ENCODE results near the gene PI4KA.
"Not testable (repeated sequence)": the region's sequence is repeated elsewhere in the genome, so short reads cannot be mapped to it uniquely, and the experiment has no call there.

The PI4KA gene

DNA sequence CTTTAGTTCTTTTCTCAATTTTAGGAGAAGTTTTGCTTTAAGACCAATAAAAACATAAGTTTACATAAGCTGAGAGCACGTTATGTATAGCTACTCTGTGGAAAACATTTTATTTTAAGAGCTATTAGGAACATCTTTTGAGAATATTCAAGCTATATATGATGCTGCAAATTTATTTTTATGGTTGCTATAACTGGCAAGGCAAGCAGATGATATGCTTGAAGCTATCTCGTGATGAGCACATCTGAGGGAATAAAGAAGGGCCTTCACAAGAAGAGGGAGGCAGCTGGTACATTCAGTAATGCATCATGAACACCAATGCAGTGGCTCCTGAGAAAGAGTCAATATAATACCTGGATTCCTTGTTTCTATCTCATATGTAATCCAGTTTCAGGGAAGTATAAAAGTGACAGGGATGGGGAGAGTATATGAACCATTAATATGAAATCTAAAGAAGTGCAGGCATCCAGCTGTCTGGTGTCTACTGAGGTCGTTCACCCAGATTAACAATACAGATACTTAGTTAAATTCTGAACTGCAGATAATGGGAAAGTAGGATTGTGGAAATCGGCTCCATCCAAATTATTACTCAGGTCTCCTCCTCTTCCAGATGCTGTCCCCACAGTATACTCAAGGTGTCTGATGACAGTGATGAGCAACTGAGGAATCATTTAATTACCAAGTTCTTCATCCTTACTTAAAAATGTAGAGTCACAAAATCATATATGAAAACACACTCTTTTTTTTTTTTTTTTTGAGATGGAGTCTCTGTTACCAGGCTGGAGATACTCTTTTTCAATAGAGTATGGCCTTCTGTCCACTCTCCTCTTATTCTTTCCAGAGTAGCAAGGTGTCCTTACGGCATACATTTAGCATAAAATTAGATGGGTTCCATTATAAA is 185.1 kb downstream of the PI4KA start:
- no peak overlapping the region for H3K4me3 ChIP-seq (ENCODE audit: low read length)
- TF ChIP-seq ZNF274 (IDR thresholded peaks at IDR 0.05; ENCODE audit: low read depth, low read length) = no peak

DNA sequence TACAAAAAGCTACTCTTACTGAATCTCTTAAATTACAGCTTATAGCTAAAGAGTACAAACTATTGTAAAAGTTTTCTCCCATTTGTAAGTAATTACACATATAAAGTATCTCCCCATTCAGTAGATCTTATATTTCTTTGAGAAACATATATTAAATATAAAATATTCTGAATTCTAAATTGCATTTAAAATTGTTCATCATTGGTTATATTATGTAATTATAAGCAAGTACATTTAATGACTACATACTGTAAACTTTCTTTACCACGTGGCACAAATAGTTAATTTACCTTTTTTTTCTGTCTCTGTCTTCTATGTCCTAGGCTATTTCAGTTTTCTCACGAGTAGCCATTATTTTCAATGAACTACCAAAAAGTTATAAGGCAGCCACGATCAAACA is 185.9 kb downstream of the PI4KA start:
- no peak overlapping the region for H3K4me3 ChIP-seq (ENCODE audit: low read length)
- TF ChIP-seq ZNF274 (IDR thresholded peaks at IDR 0.05; ENCODE audit: low read depth, low read length) = no peak

DNA sequence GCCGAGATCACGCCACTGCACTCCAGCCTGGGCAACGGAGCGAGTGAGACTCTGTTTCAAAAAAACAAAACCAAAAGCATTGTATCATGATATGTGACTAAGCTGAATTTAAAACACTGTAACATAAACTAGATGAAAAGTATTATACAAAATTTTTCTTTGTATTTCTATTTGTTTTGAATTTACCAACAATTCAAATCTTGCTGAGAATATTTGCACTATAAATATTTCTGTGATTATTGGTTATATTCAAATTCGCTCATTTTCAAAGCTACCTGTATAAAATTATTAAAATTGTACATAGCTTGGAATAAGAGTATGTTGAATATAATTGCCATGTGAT is 186.6 kb downstream of the PI4KA start:
- H3K4me3 ChIP-seq (ENCODE audit: low read length) = no peak overlapping the region
- no peak for TF ChIP-seq ZNF274 (IDR thresholded peaks at IDR 0.05; ENCODE audit: low read depth, low read length)

DNA sequence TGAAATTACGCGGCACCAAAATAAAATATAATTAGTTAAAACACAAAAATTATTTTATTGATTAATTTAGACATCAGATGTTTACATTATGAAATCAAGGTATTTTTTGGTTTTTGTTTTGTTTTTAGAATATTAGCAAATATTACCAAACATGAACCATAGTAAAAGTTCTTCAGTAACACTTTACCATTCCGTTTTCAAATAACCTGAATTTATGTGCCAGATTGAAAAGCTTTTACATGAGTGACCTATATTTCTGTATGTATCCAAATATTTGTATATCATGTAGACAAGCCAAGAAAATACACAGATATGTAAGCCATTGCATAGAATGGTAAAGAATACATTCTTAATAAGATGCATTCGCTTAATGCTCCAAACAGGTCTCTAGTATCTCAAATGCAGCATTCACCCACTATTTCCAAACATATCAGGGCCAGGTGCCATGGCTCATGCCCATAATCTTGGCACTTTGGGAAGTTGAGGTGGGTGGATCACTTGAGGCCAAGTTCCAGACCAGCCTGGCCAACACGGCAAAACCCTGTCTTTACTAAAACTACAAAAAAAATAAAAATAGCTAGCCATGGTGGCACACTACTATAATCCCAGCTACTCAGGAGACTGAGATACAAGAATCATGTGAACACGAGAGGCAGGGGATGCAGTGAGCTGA is 187.1 kb downstream of the PI4KA start:
- no peak for TF ChIP-seq ZNF274 (IDR thresholded peaks at IDR 0.05; ENCODE audit: low read depth, low read length)
- no peak overlapping the region for H3K4me3 ChIP-seq (ENCODE audit: low read length)

DNA sequence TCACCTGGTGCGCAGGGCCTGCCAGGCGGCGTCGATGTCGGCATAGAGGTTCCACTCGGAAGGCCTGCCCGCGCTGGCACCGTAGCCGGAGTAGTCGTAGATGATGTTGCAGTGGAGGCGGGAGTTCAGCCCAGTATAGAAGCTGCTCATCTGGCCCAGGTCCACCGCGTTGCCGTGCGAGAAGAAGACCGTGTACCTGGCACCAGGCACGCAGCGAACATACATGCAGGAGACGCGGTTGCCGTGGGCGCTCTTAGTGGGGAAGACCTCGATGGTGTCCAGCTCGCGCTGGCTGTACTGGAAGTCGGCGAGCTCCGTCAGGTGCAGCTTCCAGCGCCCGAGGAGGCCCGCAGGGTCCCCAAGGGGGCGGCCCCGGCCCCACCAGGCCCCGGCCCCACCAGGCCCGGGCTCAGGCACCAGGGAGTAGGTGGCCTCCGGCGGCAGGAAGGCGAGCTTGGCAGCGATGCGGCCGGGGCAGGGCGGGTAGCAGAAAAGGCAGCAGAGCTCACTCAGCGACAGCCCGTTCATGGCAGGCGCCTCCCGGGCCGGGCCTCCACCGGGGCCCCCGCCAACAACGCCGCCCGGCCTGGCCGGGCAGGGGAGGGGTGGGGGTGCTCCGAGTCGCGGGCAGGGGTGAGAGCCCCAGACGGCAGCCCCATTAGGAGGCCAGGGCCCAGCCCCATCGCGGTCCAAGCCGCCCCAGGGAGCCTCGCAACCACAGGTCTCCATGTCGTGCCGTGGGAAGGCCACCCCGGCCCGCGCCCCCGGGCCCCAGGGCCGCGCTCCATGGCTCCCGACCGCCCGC is 188.0 kb downstream of the PI4KA start:
- H3K4me3 ChIP-seq (ENCODE audit: low read length) = not testable (repeated sequence)

DNA sequence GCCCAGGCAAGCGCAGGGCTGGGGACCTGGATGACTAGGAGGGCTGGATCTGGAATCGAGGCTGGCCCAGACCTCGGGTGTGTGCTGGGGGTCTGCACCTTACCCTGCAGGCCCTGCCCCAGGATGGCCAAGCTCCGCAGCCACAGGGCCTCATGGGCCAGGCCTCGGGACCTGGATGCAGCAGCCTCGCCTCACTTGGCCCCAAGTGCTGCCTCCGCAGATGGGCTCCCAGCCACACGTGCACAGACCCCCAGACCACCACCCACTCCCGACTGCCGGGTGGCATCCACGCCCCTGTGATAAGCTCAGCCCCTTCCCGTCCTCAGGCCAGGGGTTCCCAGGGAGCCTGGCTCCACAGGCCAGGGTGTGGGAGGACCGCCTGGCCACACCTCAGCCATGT is 188.7 kb downstream of the PI4KA start:
- not testable (repeated sequence) for H3K4me3 ChIP-seq (ENCODE audit: low read length)

DNA sequence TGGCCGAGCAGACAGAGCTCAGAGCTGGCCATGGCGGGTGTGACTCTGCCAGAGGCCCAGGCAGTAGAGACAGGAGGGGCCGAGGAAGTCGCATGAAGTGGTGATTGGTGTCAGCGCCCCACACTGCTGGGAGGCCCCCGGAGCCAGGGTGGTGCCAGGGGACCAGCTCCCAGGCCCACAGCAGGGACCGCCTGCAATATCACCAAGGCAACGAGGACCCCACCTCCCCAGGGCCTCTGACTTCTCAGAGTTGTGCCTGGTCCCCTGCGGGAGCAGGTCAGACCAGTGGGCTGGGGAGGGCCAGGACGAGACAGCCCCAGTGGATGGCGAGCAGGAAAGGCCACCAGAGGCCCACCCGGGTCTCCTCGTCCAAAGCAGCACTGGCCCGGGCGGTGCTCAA is 189.1 kb downstream of the PI4KA start:
- H3K4me3 ChIP-seq (ENCODE audit: low read length) = not testable (repeated sequence)

DNA sequence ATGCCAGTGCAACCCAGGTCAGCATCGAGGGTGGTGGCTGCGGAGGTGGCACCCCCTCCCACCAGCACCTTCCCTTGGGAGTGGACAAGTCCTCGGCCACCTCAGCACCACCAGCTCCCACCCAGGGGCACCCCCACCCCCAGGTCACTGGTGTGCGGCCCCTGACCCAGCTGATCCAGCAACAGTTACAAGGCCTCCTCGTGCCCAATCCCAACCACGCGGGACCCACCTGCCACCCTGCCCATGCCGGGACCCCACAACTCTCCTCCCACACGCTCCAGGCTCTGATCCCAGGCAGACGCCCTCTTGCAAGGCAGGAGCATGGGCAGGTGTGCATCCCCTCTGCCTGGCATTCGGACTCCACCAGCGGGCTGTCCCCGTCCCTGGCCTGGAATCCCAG is 189.8 kb downstream of the PI4KA start:
- not testable (repeated sequence) for H3K4me3 ChIP-seq (ENCODE audit: low read length)

DNA sequence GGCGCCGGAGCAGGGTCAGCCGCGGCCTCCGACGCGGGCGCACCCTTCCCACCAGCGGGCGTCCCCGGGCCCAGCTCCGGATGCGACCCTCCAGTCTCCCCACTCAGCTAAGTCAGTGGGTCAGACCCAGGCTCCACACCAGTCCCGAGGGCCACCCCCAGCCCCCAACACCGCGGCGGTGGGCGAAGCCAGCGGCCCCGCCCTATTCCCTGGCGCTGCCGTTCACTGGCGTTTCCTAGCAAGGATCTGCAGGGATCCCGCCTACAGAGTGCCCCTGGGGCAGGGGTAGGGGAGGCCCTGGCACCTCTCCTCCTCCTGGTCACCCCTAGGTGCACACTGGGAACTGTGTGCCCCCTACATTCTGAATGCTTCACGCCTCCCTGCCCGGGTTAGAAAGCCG is 190.4 kb downstream of the PI4KA start:
- not testable (repeated sequence) for H3K4me3 ChIP-seq (ENCODE audit: low read length)

DNA sequence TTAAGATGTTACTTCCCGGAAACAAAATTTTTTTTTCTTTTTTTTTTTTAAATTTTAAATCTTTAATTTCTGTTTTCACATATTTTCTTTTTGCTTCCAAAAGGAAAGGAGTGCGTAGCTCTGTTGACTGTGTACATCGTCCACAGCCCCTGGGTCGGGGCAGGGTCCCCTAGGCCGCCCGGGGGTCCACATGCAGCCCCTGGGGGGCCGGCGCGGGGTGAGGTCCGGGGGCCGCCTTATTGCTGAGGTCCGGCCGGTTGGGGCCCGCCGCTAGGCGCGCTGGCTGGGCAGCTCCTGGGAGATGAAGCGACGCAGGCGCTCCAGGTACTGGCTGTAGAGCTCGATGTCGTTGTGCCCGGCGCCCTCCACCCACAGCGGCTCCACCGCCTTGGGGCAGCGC is 191.1 kb downstream of the PI4KA start:
- not testable (repeated sequence) for H3K4me3 ChIP-seq (ENCODE audit: low read length)

DNA sequence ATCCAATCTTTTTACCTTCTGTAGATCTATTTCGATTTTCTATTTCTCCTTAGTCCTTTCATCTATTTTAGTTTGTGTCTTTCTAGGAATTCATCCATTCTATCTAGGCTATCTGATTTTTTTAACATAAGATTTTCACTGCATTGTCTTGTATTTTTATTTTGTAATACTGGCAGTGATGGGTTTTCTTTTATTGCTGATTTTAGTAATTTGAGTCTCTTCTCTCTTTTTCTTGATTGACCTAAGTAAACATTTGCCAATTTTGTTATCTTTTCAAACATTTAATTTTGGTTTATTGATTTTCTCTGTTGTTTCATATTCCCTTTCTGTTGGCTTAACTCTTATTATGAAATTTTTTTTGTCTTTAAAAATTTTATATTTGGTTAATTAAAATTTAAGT is 192.1 kb downstream of the PI4KA start:
- H3K4me3 ChIP-seq (ENCODE audit: low read length) = no peak overlapping the region
- no peak for TF ChIP-seq ZNF274 (IDR thresholded peaks at IDR 0.05; ENCODE audit: low read depth, low read length)

DNA sequence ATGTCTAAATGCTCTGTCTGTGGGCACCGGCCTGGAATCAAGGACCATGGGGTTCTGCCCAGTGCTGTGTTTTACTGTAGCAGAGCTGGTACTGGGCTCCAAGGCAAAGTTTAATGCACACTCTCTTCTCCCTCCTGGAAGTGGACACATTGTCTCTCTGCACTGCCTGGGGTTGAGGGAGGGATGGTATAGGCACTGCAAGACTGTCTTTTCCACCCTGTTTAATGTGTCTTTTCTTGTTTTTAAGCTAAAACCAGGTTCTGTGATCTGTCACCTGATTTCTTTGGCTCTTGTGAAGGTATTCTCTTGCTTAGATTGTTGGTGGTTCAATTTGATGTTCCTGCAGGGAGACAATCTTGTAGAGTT is 194.0 kb downstream of the PI4KA start:
- no peak overlapping the region for H3K4me3 ChIP-seq (ENCODE audit: low read length)
- TF ChIP-seq ZNF274 (IDR thresholded peaks at IDR 0.05; ENCODE audit: low read depth, low read length) = no peak

DNA sequence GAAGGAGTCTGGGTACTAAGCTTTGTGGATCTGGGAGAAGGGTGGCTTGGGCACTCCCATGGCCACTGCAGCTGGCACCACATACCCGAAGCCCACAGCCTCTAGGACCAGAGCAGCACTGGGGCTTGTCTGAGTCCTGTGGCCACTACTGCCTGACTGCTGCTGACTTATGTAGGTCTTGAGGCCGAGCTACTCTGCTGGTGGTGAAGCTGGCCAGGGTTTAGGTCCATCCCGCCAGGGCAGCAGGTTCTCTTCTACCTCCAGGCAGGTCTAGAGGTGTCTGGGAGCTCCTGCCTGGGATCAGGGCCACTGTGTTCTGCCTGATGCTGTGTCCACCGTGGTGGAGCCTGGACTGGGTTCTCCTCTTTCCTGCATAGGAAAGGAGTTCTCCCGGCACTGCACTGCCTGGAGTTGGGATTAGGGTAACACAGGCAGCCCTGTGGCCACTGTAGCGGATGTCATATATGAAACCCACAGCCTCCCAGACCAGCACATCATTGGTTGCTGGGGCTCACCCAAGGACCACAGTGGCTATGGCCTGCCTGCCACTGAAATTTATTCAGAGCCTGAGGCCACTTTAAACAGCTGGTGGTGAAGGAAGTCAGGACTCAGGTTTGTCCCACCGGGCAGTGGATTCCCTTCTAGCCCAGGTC is 194.5 kb downstream of the PI4KA start:
- no peak for TF ChIP-seq ZNF274 (IDR thresholded peaks at IDR 0.05; ENCODE audit: low read depth, low read length)
- no peak overlapping the region for H3K4me3 ChIP-seq (ENCODE audit: low read length)

DNA sequence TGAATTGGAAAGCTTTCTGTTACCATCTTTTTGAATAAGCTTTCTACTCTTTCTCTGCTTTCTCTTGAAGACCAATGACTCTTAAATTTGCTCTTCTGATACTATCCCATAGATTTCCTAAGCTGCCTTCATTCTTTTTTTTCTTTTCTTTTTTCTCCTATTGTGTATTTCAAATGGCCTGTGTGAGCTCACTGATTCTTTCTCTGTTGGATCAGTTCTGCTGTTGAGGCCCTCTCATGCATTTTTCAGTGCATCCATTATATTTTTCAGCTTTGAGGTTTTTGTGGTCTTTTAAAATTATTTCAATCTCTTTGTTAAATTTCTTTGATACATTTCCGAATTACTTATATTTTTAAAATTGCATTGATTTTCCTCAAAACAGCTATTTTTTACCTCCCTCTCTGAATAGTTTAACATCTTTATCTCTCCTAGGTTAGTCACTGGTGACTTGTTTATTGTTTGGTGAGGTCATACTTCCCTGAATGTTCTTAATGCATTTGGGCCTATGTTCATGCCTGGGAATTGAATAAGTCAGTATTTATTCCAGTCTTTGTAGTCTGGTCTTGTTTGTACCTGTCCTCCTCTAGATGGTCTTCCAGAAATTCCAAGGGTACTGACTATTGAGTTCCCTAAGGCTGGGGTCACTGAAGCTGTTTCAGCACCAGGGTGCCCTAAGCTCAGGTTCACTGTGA is 195.3 kb downstream of the PI4KA start:
- no peak for TF ChIP-seq ZNF274 (IDR thresholded peaks at IDR 0.05; ENCODE audit: low read depth, low read length)
- H3K4me3 ChIP-seq (ENCODE audit: low read length) = no peak overlapping the region

DNA sequence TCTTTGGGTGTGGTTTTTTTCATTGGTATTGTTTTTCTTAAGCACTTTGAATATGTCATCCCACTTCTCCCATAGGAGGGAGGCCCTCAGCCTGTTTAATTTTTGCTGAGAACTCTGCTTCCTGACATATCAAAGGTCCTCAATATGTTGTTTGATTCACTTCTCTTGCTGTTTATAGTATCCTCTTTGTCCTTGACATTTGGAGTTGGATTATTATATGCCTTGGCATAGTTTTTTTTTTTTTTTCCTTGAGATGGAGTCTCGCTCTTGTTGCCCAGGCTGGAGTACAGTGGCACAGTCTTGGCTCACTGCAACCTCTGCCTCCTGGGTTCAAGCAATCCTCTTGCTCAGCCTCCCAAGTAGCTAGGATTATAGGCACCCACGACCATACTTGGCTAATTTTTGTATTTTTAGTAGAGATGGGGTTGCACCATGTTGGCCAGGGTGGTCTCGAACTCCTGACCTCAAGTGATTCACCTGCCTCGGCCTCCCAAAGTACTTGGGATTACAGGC is 196.0 kb downstream of the PI4KA start:
- H3K4me3 ChIP-seq (ENCODE audit: low read length) = not testable (repeated sequence)

Measured in GM08714 (cell line).